K562 (cell line): ENCODE measurements around the gene CTU1. TPM values are rescaled to one million over a fixed set of nuclear protein-coding genes. Genes with fewer than 3 reads are reported as not detected.
A peak's percentile ranks its signal among the peaks of the same experiment; 100 is the strongest.

ENCODE experiments used
- ATAC-seq: fragments of 200-7000 bp; cut with Tn5 transposase; 3 replicates; pipeline ENCODE4 v1.9.1; 2020; ENCODE audit warnings: moderate library complexity
- BruUV-seq: library from RNA; stranded (reverse); fragments of 400-500 nt; replicated peaks from 2 replicates; lab custom pipeline; 2021; lab: Mats Ljungman, UMichigan
- CTCF ChIA-PET: fragments of 300-600 bp; formaldehyde crosslinking; extraction: SDS; loops from one replicate; lab custom pipeline; 2021; ENCODE audit warnings: low intra/inter-chr PET ratio; lab: Yijun Ruan, JAX
- POLR2A ChIA-PET: fragments of 300-600, 350-650 bp; sonication (Branson Sonifier 250); formaldehyde crosslinking; extraction: SDS; loops from one replicate; lab custom pipeline; 2021; ENCODE audit warnings: antibody characterized with exemption, inconsistent platforms; lab: Yijun Ruan, JAX
- DNase-seq, 4 experiments: peaks; one replicate each; pipeline versions ENCODE4 v3.0.0 to v3.0.0-alpha.2; 2011 to 2018; ENCODE audit warnings: low spot score in 3 of 4, mixed read lengths in 3 of 4; ENCODE audit errors: extremely low read depth in 1 of 4
- FAIRE-seq: peaks from 2 replicates; lab custom pipeline; 2011; peaks lifted over from hg19 to GRCh38; lab: Jason Lieb, UNC
- H2AFZ ChIP-seq: 2 replicates; pipeline ENCODE4 v1.6.0; 2011; ENCODE audit warnings: low read depth, low read length, control low read depth, inconsistent platforms
- H3K27ac ChIP-seq: fragments of 200-600 bp; 3 replicates; pipeline ENCODE4 v1.8.0; 2011; ENCODE audit warnings: low read depth, mild to moderate bottlenecking, control low read depth, inconsistent platforms, low read length, moderate library complexity, mixed read lengths; ENCODE audit errors: extremely low read depth
- H3K27me3 ChIP-seq, 2 experiments: fragments of 300-600 bp in 1 of 2; 2 replicates in 1 of 2; 3 replicates in 1 of 2; pipeline versions ENCODE4 v1.6.0 to v1.8.0; 2011; ENCODE audit warnings: inconsistent platforms in 2 of 2, low read length in 2 of 2, mild to moderate bottlenecking in 1 of 2, mixed read lengths in 1 of 2, moderate library complexity in 1 of 2; ENCODE audit not compliant: control insufficient read depth in 2 of 2, insufficient read depth in 2 of 2
- H3K36me3 ChIP-seq: fragments of 300-600 bp; 3 replicates; pipeline ENCODE4 v1.8.0; 2011; ENCODE audit warnings: mild to moderate bottlenecking, low read length, inconsistent platforms; ENCODE audit not compliant: control insufficient read depth, insufficient read depth
- H3K4me1 ChIP-seq, 2 experiments: fragments of 200-600 bp in 1 of 2; replicated peaks in 1 of 2; 2 replicates in 1 of 2; 3 replicates in 1 of 2; pipeline versions ENCODE4 v1.5.1 to v1.8.0; 2011; ENCODE audit warnings: inconsistent platforms in 2 of 2, low read length in 2 of 2, mild to moderate bottlenecking in 1 of 2, mixed read lengths in 1 of 2, moderate library complexity in 1 of 2; ENCODE audit not compliant: control insufficient read depth in 2 of 2, insufficient read depth in 2 of 2
- H3K4me2 ChIP-seq: 2 replicates; pipeline ENCODE4 v1.6.1; 2011; ENCODE audit warnings: low read length, control low read depth, inconsistent platforms, mixed read lengths; ENCODE audit not compliant: insufficient read depth
- H3K4me3 ChIP-seq: fragments of 200-600 bp; sonication (generic), shearing (Covaris generic); 2 replicates; pipeline ENCODE4 v1.5.1; 2016; ENCODE audit warnings: control low read depth, inconsistent platforms
- H3K79me2 ChIP-seq: fragments of 200-600 bp; 3 replicates; pipeline ENCODE4 v1.8.0; 2011; ENCODE audit warnings: low read length, inconsistent platforms; ENCODE audit not compliant: control insufficient read depth, insufficient read depth
- H3K9ac ChIP-seq, 2 experiments: 2 replicates each; pipeline versions ENCODE4 v1.6.0 to v1.6.1; 2011; ENCODE audit warnings: low read depth in 2 of 2, low read length in 2 of 2, control low read depth in 1 of 2, inconsistent platforms in 1 of 2, mild to moderate bottlenecking in 1 of 2, mixed read lengths in 1 of 2; ENCODE audit not compliant: insufficient read depth in 1 of 2
- H3K9me1 ChIP-seq: one replicate; pipeline ENCODE4 v1.6.0; 2011; ENCODE audit warnings: inconsistent platforms, mild to moderate bottlenecking, low read length, moderate library complexity; ENCODE audit not compliant: control insufficient read depth, insufficient read depth
- H3K9me3 ChIP-seq: replicated peaks from 2 replicates; pipeline ENCODE4 v1.5.1; 2011; ENCODE audit warnings: low read depth, low read length, inconsistent platforms; ENCODE audit not compliant: control insufficient read depth, insufficient read depth
- H4K20me1 ChIP-seq: replicated peaks from 2 replicates; pipeline ENCODE4 v1.6.1; 2011; ENCODE audit warnings: low read length, inconsistent platforms, mixed read lengths; ENCODE audit not compliant: control insufficient read depth, insufficient read depth
- CEBPG ChIP-seq, 3 experiments: fragments of 200-800 bp in 1 of 3; sonication (Bioruptor generic) in 1 of 3; sonication (generic) in 1 of 3; formaldehyde crosslinking in 1 of 3; IDR thresholded peaks in 2 of 3; conservative IDR thresholded peaks in 1 of 3; 2 replicates each; pipeline versions ENCODE4 v1.6.1 to v1.8.0; 2016 to 2022; ENCODE audit warnings: missing compliant biosample characterization in 2 of 3, missing genetic modification characterization in 2 of 3, mild to moderate bottlenecking in 1 of 3, missing genetic modification reagents in 1 of 3
- TFAP4 ChIP-seq: sonication (generic); formaldehyde crosslinking; IDR thresholded peaks from 2 replicates; pipeline ENCODE4 v1.8.0; 2022; ENCODE audit warnings: missing genetic modification reagents, mild to moderate bottlenecking, moderate library complexity, borderline replicate concordance
- ZFP36 ChIP-seq: fragments of 150-350 bp; IDR thresholded peaks from 2 replicates; pipeline ENCODE4 v1.6.1; 2018; ENCODE audit warnings: low read length, low read depth; ENCODE audit not compliant: partially characterized antibody
- ZNF175 ChIP-seq: fragments of 200-800 bp; sonication (Bioruptor generic); IDR thresholded peaks from 2 replicates; pipeline ENCODE4 v1.6.1; 2016; ENCODE audit warnings: low read depth, mild to moderate bottlenecking, missing genetic modification characterization, missing compliant biosample characterization
- WGBS: fragments of 100-300 bp; shearing (Covaris generic); methylation state at CpG from one replicate; pipeline ENCODE4 v1.1.6; 2016; ENCODE audit warnings: low coverage, mixed read lengths; ENCODE audit not compliant: insufficient coverage; ENCODE audit errors: missing lambda C conversion rate; 5-methylcytosine and 5-hydroxymethylcytosine counted together
- in situ Hi-C: fragments of 300-500 bp; cut with MboI; formaldehyde crosslinking; loops from 4 replicates; pipeline ENCODE4 v1.15.0; 2018; ENCODE audit warnings: inconsistent platforms, mixed read lengths
- intact Hi-C: fragments of 100-400 bp; cut with micrococcal nuclease; formaldehyde crosslinking; loops from 2 replicates; pipeline ENCODE4 v1.14.2; 2022
- polyA plus RNA-seq, 8 experiments: library from polyadenylated mRNA; depleted of rRNA in 4 of 8; stranded (reverse) in 5 of 8; unstranded in 3 of 8; fragments of >200 nt; fragmentation: Nextera tagmentation in 2 of 8; fragmentation: Illumina TruSeq in 1 of 8; extraction: Ambion mirVana in 2 of 8; extraction: Trizol in 1 of 8; gene quantifications; 2 replicates each; pipeline versions ENCODE4 v1.2.1 to v1.2.3, GENCODE V29; 2011 to 2014; ENCODE audit warnings: inconsistent platforms in 1 of 8, missing spikeins in 1 of 8
- total RNA-seq, 7 experiments: library from RNA; depleted of rRNA in 6 of 7; stranded (reverse); fragments of >200 nt in 6 of 7; fragmentation: Illumina TruSeq in 2 of 7; extraction: Trizol in 2 of 7; gene quantifications; 2 replicates each; pipeline versions ENCODE4 v1.2.1 to v1.2.3, GENCODE V29; 2011 to 2021; ENCODE audit warnings: low replicate concordance in 1 of 7

Gene CTU1
- total and polyA plus RNA-seq, 9 of the 15 experiments (the other 6 are each of a cell fraction or from before 2014, with no cell fraction given) = 0.03 to 18.4 (median 2.3) TPM; not detected in 1

GRCh38 chr19:51128227-51128626 is 20.0 kb upstream of the CTU1 start:
- POLR2A ChIA-PET = interaction anchor here (0.7 kb wide), 1 partner anchor 137 kb away, joined by 4 read pairs; no protein-coding TSS in a partner anchor
- Histone ChIP-seq H3K4me1 (peaks cover 32 to 34% of the 10 kb centered on the region in 2 experiments), H2AFZ (no peak overlapping the region; the same call in 1 of the 2 replicates), H4K20me1 (peaks cover 4% of the 10 kb centered on the region; the same call in 1 of the 2 replicates), H3K36me3 (no peaks in the 10 kb centered on the region), H3K9me1 (no peaks in the 10 kb centered on the region), H3K79me2 (no peaks in the 10 kb centered on the region), H3K4me3 (no peak overlapping the region), H3K27ac (no peak overlapping the region), H3K27me3 (peaks cover 3 to 24% of the 10 kb centered on the region in 2 experiments; a peak in 2 of 5 replicates), H3K9me3 (no peaks in the 10 kb centered on the region), H3K9ac (peak overlapping the region in 1 of 2 experiments; percentile 6; a peak in 1 of 4 replicates), H3K4me2 (peak overlapping the region; percentile 38)
- in situ Hi-C loops (no loop called here), intact Hi-C loops (no loop called here)
- 0 out of 2 replicates have a peak, but pooled peaks have one; percentile 13 for TF ChIP-seq ZNF175 (CRISPR knock-in tag)
- TF ChIP-seq TFAP4 (CRISPR knock-in tag) = peak; percentile 21; the same call in 1 of the 2 replicates
- TF ChIP-seq ZFP36 = peak; percentile 49
- TF ChIP-seq CEBPG (CRISPR knock-in tag; IDR thresholded peaks at IDR 0.05) = no peak
- no peak for TF ChIP-seq CEBPG (tag; conservative IDR thresholded peaks at IDR 0.05 in 1 of 2, IDR thresholded peaks at IDR 0.05 in 1 of 2)
- CTCF ChIA-PET = no interaction called here
- DNase-seq = no peak
- whole genome bisulfite sequencing = 17% methylated on average over 7 of the region's 7 CpGs
- no peak for FAIRE-seq
- no peak for ATAC-seq
- no TSS peak for BruUV-seq
